ENCODE results near the gene MESP2. TPM values are rescaled to one million over a fixed set of nuclear protein-coding genes. Genes with fewer than 3 reads are reported as not detected.

The MESP2 gene
- total and polyA plus RNA-seq, 4 donors: 0.03 TPM; not detected in 3

DNA sequence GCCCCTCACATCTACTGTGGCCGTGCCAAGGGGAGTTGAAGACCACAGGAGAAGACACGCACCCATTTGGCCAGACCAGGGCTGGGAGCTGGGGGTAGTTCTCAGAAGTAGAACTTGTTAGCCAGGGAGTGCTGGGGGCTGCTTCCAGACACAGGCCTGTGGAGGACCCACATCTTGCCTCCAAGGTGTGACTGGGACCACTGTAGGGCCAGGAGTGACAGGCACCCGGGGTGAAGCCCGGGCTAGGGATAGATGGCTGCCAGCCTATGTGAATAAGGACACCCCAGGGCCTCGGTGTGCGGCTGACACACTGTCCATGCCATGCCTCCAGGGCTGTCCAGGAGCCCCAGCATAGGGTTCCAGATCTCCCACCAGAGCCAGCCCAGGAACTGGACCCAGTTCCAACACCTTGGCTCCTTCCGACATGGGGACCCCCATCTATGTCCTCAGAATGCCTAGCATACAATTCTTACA, 36.8 kb downstream of the MESP2 start:
- Histone ChIP-seq H3K27ac (ENCODE audit: low read depth in 1 of 2, low read length in 2 of 2) (no peak overlapping the region), H3K27me3 (ENCODE audit: control insufficient read depth in 4 of 4, insufficient read depth in 4 of 4, low read length in 3 of 4) (no peaks in the 10 kb centered on the region), H3K36me3 (ENCODE audit: control insufficient read depth in 4 of 4, insufficient read depth in 3 of 4, low read depth in 1 of 4, low read length in 3 of 4) (no peaks in the 10 kb centered on the region), H3K9me3 (ENCODE audit: control insufficient read depth in 4 of 4, low read length in 3 of 4) (no peaks in the 10 kb centered on the region), H3K9ac (ENCODE audit: low read depth in 1 of 2, low read length in 2 of 2) (no peak overlapping the region), H3K4me3 (ENCODE audit: low read depth in 1 of 3, low read length in 3 of 3) (no peak overlapping the region), H3K4me1 (ENCODE audit: control insufficient read depth in 4 of 4, insufficient read depth in 4 of 4, low read length in 3 of 4) (peaks cover 14 to 57% (median 44%) of the 10 kb centered on the region in 4 donors)
- no peak for DNase-seq (ENCODE audit: low spot score)
- TF ChIP-seq JUND (IDR thresholded peaks at IDR 0.05) (no peak), GABPA (IDR thresholded peaks at IDR 0.05 in 1 of 2, conservative IDR thresholded peaks at IDR 0.05 in 1 of 2) (no peak), FOXA1 (IDR thresholded peaks at IDR 0.05) (no peak), TAF1 (conservative IDR thresholded peaks at IDR 0.05) (no peak)
- TF ChIP-seq, protein P1, sequence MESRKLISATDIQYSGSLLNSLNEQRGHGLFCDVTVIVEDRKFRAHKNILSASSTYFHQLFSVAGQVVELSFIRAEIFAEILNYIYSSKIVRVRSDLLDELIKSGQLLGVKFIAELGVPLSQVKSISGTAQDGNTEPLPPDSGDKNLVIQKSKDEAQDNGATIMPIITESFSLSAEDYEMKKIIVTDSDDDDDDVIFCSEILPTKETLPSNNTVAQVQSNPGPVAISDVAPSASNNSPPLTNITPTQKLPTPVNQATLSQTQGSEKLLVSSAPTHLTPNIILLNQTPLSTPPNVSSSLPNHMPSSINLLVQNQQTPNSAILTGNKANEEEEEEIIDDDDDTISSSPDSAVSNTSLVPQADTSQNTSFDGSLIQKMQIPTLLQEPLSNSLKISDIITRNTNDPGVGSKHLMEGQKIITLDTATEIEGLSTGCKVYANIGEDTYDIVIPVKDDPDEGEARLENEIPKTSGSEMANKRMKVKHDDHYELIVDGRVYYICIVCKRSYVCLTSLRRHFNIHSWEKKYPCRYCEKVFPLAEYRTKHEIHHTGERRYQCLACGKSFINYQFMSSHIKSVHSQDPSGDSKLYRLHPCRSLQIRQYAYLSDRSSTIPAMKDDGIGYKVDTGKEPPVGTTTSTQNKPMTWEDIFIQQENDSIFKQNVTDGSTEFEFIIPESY (IDR thresholded peaks at IDR 0.05): no peak
- TF ChIP-seq, protein P2, sequence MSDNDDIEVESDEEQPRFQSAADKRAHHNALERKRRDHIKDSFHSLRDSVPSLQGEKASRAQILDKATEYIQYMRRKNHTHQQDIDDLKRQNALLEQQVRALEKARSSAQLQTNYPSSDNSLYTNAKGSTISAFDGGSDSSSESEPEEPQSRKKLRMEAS (IDR thresholded peaks at IDR 0.05): no peak
- 91% methylated on average over 7 of the region's 7 CpGs for WGBS

DNA sequence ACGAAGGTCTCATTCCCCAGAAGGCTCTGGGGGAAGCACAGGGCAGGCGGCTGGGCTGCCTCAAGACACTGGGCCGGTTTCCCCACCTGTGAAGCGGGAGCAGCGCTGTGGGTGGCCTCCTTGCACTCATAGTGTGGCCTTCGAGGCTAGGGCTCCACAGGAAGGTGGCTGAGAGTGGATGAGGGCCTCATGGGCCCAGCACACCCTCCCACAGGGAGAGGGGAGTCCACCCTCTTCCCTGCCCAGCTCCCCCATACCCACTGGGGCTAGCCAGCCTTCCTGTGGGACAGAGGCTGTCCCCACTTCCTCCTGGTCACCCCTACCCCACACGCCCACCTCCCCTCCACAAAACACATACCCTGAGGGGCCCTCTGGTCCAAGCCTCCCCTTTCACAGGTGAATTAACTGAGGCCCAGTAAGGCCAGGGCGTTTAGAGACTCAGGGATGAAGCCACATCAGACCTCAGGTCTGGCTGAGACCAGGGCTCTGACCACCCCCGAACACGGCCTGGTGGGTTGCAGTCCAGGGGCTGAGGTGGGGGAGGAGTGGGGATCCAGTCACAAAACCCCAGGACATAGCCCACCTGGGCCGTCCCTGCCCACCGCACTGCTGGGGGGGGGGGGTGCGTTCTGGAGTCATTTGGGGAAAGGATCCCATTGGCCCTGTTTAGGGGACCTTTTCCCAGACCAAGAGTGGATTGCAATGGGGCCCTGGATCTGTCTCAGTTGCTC, 37.4 kb downstream of the MESP2 start:
- H3K9ac ChIP-seq (ENCODE audit: low read depth in 1 of 2, low read length in 2 of 2): peak overlapping the region in 1 of 2 donors; percentile 29
- H3K4me1 ChIP-seq (ENCODE audit: control insufficient read depth in 4 of 4, insufficient read depth in 4 of 4, low read length in 3 of 4): peaks cover 11 to 51% (median 38%) of the 10 kb centered on the region in 4 donors
- peak overlapping the region in 1 of 2 donors; percentile 47 for H3K27ac ChIP-seq (ENCODE audit: low read depth in 1 of 2, low read length in 2 of 2)
- H3K4me3 ChIP-seq (ENCODE audit: low read depth in 1 of 3, low read length in 3 of 3): peak overlapping the region in 2 of 3 donors; percentile 67 to 82
- DNase-seq (ENCODE audit: low spot score): no peak
- no peaks in the 10 kb centered on the region for H3K27me3 ChIP-seq (ENCODE audit: control insufficient read depth in 4 of 4, insufficient read depth in 4 of 4, low read length in 3 of 4)
- no peak for TF ChIP-seq HNF4A (conservative IDR thresholded peaks at IDR 0.05)
- no peak for TF ChIP-seq HNF4G (IDR thresholded peaks at IDR 0.05)
- TF ChIP-seq FOXA2 (IDR thresholded peaks at IDR 0.05): no peak
- no peak for TF ChIP-seq JUND (IDR thresholded peaks at IDR 0.05)
- no peak for TF ChIP-seq FOXA1 (IDR thresholded peaks at IDR 0.05)
- TF ChIP-seq, protein P3, sequence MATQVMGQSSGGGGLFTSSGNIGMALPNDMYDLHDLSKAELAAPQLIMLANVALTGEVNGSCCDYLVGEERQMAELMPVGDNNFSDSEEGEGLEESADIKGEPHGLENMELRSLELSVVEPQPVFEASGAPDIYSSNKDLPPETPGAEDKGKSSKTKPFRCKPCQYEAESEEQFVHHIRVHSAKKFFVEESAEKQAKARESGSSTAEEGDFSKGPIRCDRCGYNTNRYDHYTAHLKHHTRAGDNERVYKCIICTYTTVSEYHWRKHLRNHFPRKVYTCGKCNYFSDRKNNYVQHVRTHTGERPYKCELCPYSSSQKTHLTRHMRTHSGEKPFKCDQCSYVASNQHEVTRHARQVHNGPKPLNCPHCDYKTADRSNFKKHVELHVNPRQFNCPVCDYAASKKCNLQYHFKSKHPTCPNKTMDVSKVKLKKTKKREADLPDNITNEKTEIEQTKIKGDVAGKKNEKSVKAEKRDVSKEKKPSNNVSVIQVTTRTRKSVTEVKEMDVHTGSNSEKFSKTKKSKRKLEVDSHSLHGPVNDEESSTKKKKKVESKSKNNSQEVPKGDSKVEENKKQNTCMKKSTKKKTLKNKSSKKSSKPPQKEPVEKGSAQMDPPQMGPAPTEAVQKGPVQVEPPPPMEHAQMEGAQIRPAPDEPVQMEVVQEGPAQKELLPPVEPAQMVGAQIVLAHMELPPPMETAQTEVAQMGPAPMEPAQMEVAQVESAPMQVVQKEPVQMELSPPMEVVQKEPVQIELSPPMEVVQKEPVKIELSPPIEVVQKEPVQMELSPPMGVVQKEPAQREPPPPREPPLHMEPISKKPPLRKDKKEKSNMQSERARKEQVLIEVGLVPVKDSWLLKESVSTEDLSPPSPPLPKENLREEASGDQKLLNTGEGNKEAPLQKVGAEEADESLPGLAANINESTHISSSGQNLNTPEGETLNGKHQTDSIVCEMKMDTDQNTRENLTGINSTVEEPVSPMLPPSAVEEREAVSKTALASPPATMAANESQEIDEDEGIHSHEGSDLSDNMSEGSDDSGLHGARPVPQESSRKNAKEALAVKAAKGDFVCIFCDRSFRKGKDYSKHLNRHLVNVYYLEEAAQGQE (IDR thresholded peaks at IDR 0.05): no peak
- TF ChIP-seq, protein P2 (IDR thresholded peaks at IDR 0.05): no peak
- TF ChIP-seq, protein P4, sequence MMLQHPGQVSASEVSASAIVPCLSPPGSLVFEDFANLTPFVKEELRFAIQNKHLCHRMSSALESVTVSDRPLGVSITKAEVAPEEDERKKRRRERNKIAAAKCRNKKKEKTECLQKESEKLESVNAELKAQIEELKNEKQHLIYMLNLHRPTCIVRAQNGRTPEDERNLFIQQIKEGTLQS (IDR thresholded peaks at IDR 0.05): no peak
- no peak for TF ChIP-seq NR2F2 (IDR thresholded peaks at IDR 0.05)
- TF ChIP-seq, protein P5, sequence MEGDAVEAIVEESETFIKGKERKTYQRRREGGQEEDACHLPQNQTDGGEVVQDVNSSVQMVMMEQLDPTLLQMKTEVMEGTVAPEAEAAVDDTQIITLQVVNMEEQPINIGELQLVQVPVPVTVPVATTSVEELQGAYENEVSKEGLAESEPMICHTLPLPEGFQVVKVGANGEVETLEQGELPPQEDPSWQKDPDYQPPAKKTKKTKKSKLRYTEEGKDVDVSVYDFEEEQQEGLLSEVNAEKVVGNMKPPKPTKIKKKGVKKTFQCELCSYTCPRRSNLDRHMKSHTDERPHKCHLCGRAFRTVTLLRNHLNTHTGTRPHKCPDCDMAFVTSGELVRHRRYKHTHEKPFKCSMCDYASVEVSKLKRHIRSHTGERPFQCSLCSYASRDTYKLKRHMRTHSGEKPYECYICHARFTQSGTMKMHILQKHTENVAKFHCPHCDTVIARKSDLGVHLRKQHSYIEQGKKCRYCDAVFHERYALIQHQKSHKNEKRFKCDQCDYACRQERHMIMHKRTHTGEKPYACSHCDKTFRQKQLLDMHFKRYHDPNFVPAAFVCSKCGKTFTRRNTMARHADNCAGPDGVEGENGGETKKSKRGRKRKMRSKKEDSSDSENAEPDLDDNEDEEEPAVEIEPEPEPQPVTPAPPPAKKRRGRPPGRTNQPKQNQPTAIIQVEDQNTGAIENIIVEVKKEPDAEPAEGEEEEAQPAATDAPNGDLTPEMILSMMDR (IDR thresholded peaks at IDR 0.05; ENCODE audit: low read depth, low read length, missing input control): no peak
- TF ChIP-seq TAF1 (conservative IDR thresholded peaks at IDR 0.05): no peak
- 63% methylated on average over 13 of the region's 13 CpGs for WGBS
- no peaks in the 10 kb centered on the region for H3K9me3 ChIP-seq (ENCODE audit: control insufficient read depth in 4 of 4, low read length in 3 of 4)
- no peaks in the 10 kb centered on the region for H3K36me3 ChIP-seq (ENCODE audit: control insufficient read depth in 4 of 4, insufficient read depth in 3 of 4, low read depth in 1 of 4, low read length in 3 of 4)

All from liver (tissue), 9 donors.